ENCODE results near the gene SYCN.

SYCN gene

DNA sequence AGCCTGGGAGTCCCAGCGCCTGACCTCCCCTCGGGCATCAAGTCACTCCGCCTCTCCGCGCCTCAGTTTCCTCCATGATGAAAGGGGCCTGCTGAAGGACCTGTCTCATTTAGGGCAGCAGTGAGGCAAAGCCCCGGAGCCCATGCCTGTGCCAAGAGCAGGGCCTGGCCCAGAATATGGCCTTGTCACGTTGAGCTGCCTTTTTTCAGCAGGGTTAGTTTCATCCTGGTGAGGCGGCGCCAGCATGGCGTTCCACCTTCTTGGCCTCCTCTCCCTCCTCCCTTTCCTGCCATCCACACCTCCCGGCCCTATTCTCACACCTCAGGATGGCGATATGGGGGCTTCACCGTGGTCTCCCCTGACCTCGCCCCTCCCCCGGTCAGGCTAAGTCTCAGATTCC is 48.3 kb downstream of the SYCN start:
- no peak for DNase-seq (ENCODE audit: low read depth in 2 of 2)

DNA sequence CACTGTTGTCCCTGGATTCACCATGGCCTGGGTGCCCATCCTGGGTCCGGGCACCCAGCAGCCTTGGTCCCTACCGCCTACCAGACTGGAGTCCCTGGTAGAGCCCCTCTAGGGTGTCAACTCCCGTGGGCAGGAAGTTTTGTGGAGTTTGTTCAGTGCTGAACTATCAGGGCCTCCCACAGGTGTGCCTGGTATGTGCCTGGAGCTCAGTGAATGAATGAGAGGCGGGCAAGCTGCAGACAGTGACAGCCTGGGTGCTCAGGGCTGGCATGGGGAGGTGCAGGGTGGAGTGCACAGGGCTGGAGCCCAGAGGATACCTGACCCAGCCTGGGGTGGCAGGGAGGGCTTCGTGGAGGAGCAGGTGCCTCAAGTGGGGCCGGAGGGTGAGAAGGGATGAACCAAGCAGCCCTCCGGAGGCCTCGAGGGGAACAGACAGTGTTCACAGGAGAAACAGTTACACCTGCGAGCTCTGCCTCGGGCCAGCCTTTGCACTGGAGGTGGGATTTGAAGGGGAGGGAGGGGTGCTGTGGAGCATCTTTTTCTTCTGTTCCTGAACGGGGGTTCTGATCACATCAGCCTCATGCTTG is 48.9 kb downstream of the SYCN start:
- no peak for DNase-seq (ENCODE audit: low read depth in 2 of 2)

DNA sequence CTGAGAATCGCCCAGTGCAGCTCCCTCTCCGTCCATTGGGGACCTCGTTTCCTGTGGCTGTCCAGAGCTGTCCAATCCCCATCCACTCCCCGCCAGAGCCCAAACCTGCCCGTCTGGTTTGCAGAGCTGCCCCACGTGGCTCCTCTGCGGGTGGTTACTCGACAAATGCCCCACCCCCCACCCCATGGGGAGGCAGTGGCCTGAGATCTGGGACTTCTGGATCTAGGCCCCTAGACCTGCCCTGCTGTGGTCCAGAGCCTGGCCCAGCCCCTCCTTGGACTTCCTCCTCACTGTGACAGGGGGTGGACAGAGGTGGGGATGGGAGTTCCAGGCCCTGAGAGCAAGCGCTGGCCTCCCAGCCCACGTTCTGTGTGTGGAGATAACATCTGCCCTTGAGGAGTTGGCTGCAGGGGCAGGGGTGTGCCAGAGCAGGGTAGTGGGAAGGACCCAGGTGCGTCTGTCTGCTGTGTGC is 49.4 kb downstream of the SYCN start:
- DNase-seq (ENCODE audit: low read depth in 2 of 2): no peak

DNA sequence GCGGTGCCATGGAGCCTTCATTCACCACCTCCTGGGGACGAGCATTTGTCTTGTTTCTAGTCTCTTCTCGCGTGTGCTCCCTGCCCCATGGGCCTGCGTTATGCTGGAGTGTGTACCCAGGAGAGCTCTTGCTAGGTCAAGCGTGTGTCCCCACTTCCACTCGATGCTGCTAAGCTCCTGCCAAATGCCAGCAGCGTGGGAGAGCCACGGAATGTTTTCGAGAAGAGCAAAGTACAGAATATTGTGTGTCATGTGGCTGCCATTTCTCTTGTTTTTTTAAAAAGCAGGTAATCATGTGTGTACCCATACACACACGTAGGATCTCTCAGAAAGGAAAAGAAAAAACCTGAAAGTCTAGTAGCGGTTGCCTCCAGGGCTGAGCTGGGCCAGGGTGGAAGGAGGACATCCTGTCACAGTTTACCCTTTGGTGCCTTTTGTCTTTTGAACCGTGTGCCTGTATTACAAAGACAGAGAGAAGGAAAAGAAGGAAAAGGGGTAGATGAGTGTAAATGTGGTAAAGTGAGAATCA is 49.9 kb downstream of the SYCN start:
- no peak for DNase-seq (ENCODE audit: low read depth in 2 of 2)

Data from stimulated activated CD4-positive, alpha-beta T cell treated with anti-CD3 and anti-CD28 coated beads, Interleukin-1b, Interleukin-23, amount 100 ng/mL, for 1 hour (primary cell).